NCI-H2171 (cell line): ENCODE results near the gene ASL.
"Not testable (repeated sequence)": the region's sequence is repeated elsewhere in the genome, so short reads cannot be mapped to it uniquely, and the experiment has no call there.

ENCODE experiments used
- DNase-seq: peaks from one replicate; lab custom pipeline; 2025; lab: John Stamatoyannopoulos, UW

The ASL gene

DNA sequence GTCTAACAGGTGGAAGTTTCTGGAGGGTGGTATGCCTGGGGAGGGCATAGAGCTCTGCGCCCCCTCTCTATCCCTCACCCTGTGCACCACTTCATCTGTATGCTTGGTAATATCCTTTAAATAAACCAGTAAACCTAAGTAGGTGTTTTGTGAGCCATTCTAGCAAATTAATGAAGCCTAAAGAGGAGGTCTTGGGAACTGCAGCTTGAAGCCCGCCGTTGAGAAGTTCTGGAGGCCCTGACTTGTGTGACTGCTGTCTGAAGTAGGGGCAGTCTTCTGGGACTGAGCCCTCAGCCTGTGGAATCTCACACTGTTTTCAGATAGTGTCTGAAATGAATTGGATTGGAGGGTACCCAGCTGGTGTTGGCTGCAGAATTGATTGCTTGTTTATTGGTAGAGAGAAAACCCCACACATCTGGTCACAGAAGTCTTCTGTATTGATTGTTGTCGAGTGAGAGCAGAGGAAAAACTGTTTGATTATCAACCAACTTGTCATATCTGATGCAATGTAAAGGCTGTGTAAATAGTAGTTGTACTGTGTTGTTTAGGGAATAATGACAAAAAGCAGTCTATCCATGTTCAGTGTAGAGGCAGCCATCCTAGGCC, 43.7 kb downstream of the ASL start:
- DNase-seq = no peak

DNA sequence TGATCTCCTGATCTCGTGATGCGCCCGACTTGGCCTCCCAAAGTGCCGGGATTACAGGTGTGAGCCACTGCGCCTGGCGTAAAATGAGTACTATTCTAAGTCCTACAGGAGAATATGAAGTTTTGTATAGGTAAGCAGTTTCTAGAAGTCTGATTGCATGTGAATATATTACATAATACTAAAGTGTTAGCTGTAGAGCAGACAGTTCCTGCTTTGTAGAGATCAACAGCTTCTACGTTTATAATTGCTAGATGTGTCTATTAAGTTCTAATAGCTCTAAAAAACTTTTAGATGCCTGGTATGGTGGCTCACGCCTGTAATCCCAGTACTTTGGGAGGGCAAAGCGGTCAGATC, 47.5 kb downstream of the ASL start:
- no peak for DNase-seq

DNA sequence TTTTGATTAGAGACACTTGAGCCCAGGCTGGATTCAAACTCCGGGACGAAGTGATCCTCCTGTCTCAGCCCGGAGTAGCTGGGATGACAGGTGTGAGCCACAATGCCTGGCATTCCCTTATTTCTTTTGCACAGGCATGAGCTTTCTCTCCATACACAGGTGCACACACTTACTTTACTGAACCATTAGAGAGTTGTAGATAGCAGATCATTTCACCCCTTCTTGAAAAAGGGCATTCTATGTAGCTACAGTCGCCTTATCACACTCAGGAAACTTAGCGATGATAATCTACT, 48.9 kb downstream of the ASL start:
- DNase-seq = not testable (repeated sequence)

GRCh38 chr7:66125052-66125694, 49.6 kb downstream of the ASL start:
- no peak for DNase-seq

DNA sequence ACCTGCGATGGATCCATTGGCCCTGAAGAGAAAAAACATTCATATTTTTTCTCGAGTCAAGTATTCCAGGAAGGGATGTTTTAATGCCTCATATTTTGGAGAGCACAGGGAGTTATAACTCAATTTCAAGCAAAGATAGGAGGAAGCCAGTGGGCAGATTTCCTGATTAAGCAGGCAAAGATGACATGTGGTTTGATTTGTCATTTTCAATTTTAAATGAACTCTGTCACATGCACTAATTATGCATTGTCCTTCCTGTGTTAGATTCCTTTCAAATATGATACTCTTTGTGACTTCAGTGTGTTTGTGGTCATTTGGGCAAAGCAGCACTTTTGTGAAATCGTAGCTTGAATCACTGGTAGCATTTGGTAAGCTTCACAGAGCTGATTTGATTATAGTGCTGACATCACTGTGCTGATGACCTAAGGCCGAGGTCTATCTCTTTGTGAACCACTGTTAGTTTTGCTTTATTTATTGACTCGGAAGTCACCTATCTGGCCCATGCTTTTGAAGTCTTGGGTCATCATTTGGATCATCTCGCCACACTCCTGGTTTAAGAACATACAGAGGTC, 50.2 kb downstream of the ASL start:
- DNase-seq = not testable (repeated sequence)

- DNase-seq = not testable (repeated sequence)
Observed at GRCh38 chr7:66127172-66127571, 51.6 kb downstream of the ASL start.

- peak; percentile 27 for DNase-seq
Observed at GRCh38 chr7:66138994-66139752, 63.6 kb downstream of the ASL start.

- peak; percentile 11 for DNase-seq
Observed at GRCh38 chr7:66140924-66141323, 65.3 kb downstream of the ASL start.

DNA sequence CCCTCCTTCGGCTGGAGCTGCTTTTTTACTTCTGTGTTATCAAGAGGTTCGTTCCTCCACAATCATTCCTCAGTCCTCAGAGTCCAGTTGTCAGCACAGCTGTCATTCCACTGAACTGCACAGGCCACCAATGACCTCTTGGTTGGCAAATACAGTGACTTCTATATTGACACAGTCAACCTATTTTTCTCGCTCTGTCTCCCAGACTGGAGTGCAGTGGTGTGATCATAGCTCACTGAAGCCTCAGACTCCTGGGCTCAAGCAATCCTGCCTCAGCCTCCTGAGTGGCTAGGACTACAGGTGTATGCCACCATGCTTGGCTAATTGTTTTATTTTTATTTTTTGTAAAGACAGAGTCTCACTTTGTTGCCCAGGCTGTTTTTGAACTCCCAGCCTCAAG, 66.7 kb downstream of the ASL start:
- DNase-seq = no peak

- peak; percentile 15 for DNase-seq
Observed at GRCh38 chr7:66142996-66143395, 67.4 kb downstream of the ASL start.
